HepG2 (cell line): ENCODE data around the gene TUBA4B. TPM values are rescaled to one million over a fixed set of nuclear protein-coding genes. Genes with fewer than 3 reads are reported as not detected.

Experiments
- CCDC6 ChIP-seq: sonication (generic); formaldehyde crosslinking; IDR thresholded peaks from 2 replicates; pipeline ENCODE4 v1.8.1; 2022; ENCODE audit warnings: mild to moderate bottlenecking, missing genetic modification reagents, moderate library complexity
- FOXC1 ChIP-seq: sonication (generic); formaldehyde crosslinking; IDR thresholded peaks from 2 replicates; pipeline ENCODE4 v1.8.0; 2022; ENCODE audit warnings: mild to moderate bottlenecking, missing genetic modification reagents, borderline replicate concordance
- GATAD1 ChIP-seq: IDR thresholded peaks from 2 replicates; pipeline ENCODE4 v1.6.1; 2016; ENCODE audit warnings: missing genetic modification reagents, missing compliant biosample characterization
- KLF12 ChIP-seq: sonication (generic); formaldehyde crosslinking; IDR thresholded peaks from 2 replicates; pipeline ENCODE4 v1.4.0; 2020; ENCODE audit warnings: missing genetic modification reagents, borderline replicate concordance
- NFIB ChIP-seq: sonication (generic); formaldehyde crosslinking; IDR thresholded peaks from 2 replicates; pipeline ENCODE4 v1.9.0; 2021; ENCODE audit warnings: missing genetic modification reagents, mild to moderate bottlenecking, borderline replicate concordance
- NONO ChIP-seq, 2 experiments: fragments of 450-650 bp in 1 of 2; sonication (generic) in 1 of 2; formaldehyde crosslinking in 1 of 2; IDR thresholded peaks in 1 of 2; conservative IDR thresholded peaks in 1 of 2; 2 replicates each; pipeline versions ENCODE4 v1.6.1 to v1.8.0; 2017 to 2022; ENCODE audit warnings: mild to moderate bottlenecking in 1 of 2, missing genetic modification reagents in 1 of 2, moderate library complexity in 1 of 2
- PATZ1 ChIP-seq: sonication (generic); formaldehyde crosslinking; IDR thresholded peaks from 2 replicates; pipeline ENCODE4 v1.4.0; 2020; ENCODE audit warnings: missing genetic modification reagents
- SKI ChIP-seq: fragments of 450-650 bp; IDR thresholded peaks from one replicate; pipeline ENCODE4 v1.6.1; 2018; ENCODE audit warnings: mild to moderate bottlenecking; ENCODE audit not compliant: partially characterized antibody
- THYN1 ChIP-seq: sonication (generic); formaldehyde crosslinking; IDR thresholded peaks from 2 replicates; pipeline ENCODE4 v1.8.1; 2023; ENCODE audit warnings: low read depth, mild to moderate bottlenecking, moderate library complexity, missing genetic modification reagents, borderline replicate concordance
- YY1 ChIP-seq: IDR thresholded peaks from 2 replicates; pipeline ENCODE4 v1.6.1; 2011; ENCODE audit warnings: low read length, low read depth, moderate library complexity, mild to moderate bottlenecking; ENCODE audit not compliant: insufficient read depth, insufficient replicate concordance
- ZBED4 ChIP-seq: sonication (generic); formaldehyde crosslinking; IDR thresholded peaks from 2 replicates; pipeline ENCODE4 v1.4.0; 2020; ENCODE audit warnings: missing genetic modification reagents, borderline replicate concordance
- ZFP91 ChIP-seq: sonication (generic); formaldehyde crosslinking; IDR thresholded peaks from 2 replicates; pipeline ENCODE4 v1.9.0; 2022; ENCODE audit warnings: missing genetic modification reagents, mild to moderate bottlenecking, borderline replicate concordance
- ZNF574 ChIP-seq: sonication (generic); formaldehyde crosslinking; IDR thresholded peaks from 2 replicates; pipeline ENCODE4 v1.4.0; 2020; ENCODE audit warnings: missing genetic modification reagents
- ZNF75D ChIP-seq: sonication (generic); formaldehyde crosslinking; IDR thresholded peaks from 2 replicates; pipeline ENCODE4 v1.8.1; 2023; ENCODE audit warnings: missing genetic modification reagents, mild to moderate bottlenecking, borderline replicate concordance
- polyA plus RNA-seq, 8 experiments: library from polyadenylated mRNA; depleted of rRNA in 3 of 8; stranded (reverse) in 7 of 8; unstranded in 1 of 8; fragments of >200 nt; fragmentation: Illumina TruSeq in 4 of 8; extraction: Trizol in 4 of 8; gene quantifications; 2 replicates each; pipeline versions ENCODE4 v1.2.1 to v1.2.3, GENCODE V29; 2011 to 2016; ENCODE audit warnings: low read depth in 4 of 8, missing spikeins in 1 of 8, mixed read lengths in 1 of 8; ENCODE audit not compliant: insufficient read depth in 1 of 8
- total RNA-seq, 5 experiments: library from RNA; depleted of rRNA; stranded (reverse); fragments of >200 nt; fragmentation: Illumina TruSeq; extraction: Trizol; gene quantifications; 2 replicates each; pipeline ENCODE4 v1.2.3, GENCODE V29; 2016; ENCODE audit warnings: low read depth in 1 of 5

TUBA4B gene
- total and polyA plus RNA-seq, 2 of the 13 experiments (the other 11 are each of a cell fraction or from before 2014, with no cell fraction given): 0.18 to 0.22 TPM

- TF ChIP-seq CCDC6 (CRISPR knock-in tag) (no peak), GATAD1 (CRISPR knock-in tag) (peak; percentile 59), KLF12 (CRISPR knock-in tag) (no peak), THYN1 (no peak), NONO (IDR thresholded peaks at IDR 0.05) (no peak), NONO (CRISPR knock-in tag; conservative IDR thresholded peaks at IDR 0.05) (peak; percentile 94), ZFP91 (peak; percentile 59; the same call in 1 of the 2 replicates), NFIB (no peak), ZNF574 (CRISPR knock-in tag) (peak; percentile 80), SKI (no peak), ZBED4 (CRISPR knock-in tag) (peak; percentile 42), ZNF75D (CRISPR knock-in tag) (no peak), FOXC1 (CRISPR knock-in tag) (0 out of 2 replicates have a peak, but pooled peaks have one; percentile 65), PATZ1 (CRISPR knock-in tag) (peak; percentile 61; the same call in 1 of the 2 replicates), YY1 (no peak)
These were observed 3.7 kb upstream of the TUBA4B start (continued) for GRCh38 chr2:219249203-219249980.
